Measurements from ENCODE around the gene GSTM3.

GSTM3 gene

GRCh38 chr1:109777436-109777835 is 36.6 kb upstream of the GSTM3 start:
- Histone ChIP-seq H3F3A (ENCODE audit: insufficient read depth, low read length) (no peaks in the 10 kb centered on the region), H3K36me3 (replicated peaks; ENCODE audit: insufficient read depth, low read length) (no peaks in the 10 kb centered on the region), H3K4me2 (ENCODE audit: low read depth, low read length) (no peak overlapping the region), H3K9me2 (replicated peaks; ENCODE audit: insufficient read depth, low read length) (no peaks in the 10 kb centered on the region), H3K9ac (ENCODE audit: low read length) (no peak overlapping the region), H3K27me3 (replicated peaks; ENCODE audit: insufficient read depth, low read length) (no peaks in the 10 kb centered on the region), H3K4me3 (ENCODE audit: low read length) (no peak overlapping the region), H3K79me2 (ENCODE audit: low read length) (no peaks in the 10 kb centered on the region), H3K9me3 (replicated peaks; ENCODE audit: insufficient read depth, low read length) (no peaks in the 10 kb centered on the region), H3K27ac (ENCODE audit: low read length) (no peak overlapping the region), H2AFZ (ENCODE audit: low read length) (0 out of 2 replicates have a peak overlapping the region, but pooled peaks have one; percentile 17), H4K20me1 (ENCODE audit: insufficient read depth, low read length) (no peaks in the 10 kb centered on the region), H3K4me1 (ENCODE audit: low read length) (no peaks in the 10 kb centered on the region)
- DNase-seq: no peak
- TF ChIP-seq EZH2 (optimal IDR thresholded peaks at IDR 0.05; ENCODE audit: low read depth, low read length) (no peak), EZH2phosphoT487 (IDR thresholded peaks at IDR 0.05; ENCODE audit: low read length) (no peak), CTCF (IDR thresholded peaks at IDR 0.05; ENCODE audit: low read length) (no peak)

GRCh38 chr1:109776911-109777310 is 36.1 kb upstream of the GSTM3 start:
- H3K79me2 ChIP-seq (ENCODE audit: low read length): no peaks in the 10 kb centered on the region
- no peak overlapping the region for H3K9ac ChIP-seq (ENCODE audit: low read length)
- H4K20me1 ChIP-seq (ENCODE audit: insufficient read depth, low read length): no peaks in the 10 kb centered on the region
- 0 out of 2 replicates have a peak overlapping the region, but pooled peaks have one; percentile 17 for H2AFZ ChIP-seq (ENCODE audit: low read length)
- no peaks in the 10 kb centered on the region for H3K36me3 ChIP-seq (replicated peaks; ENCODE audit: insufficient read depth, low read length)
- no peaks in the 10 kb centered on the region for H3K9me3 ChIP-seq (replicated peaks; ENCODE audit: insufficient read depth, low read length)
- no peak overlapping the region for H3K27ac ChIP-seq (ENCODE audit: low read length)
- H3K9me2 ChIP-seq (replicated peaks; ENCODE audit: insufficient read depth, low read length): no peaks in the 10 kb centered on the region
- H3K4me2 ChIP-seq (ENCODE audit: low read depth, low read length): no peak overlapping the region
- H3F3A ChIP-seq (ENCODE audit: insufficient read depth, low read length): no peaks in the 10 kb centered on the region
- no peak overlapping the region for H3K4me3 ChIP-seq (ENCODE audit: low read length)
- H3K27me3 ChIP-seq (replicated peaks; ENCODE audit: insufficient read depth, low read length): no peaks in the 10 kb centered on the region
- no peaks in the 10 kb centered on the region for H3K4me1 ChIP-seq (ENCODE audit: low read length)
- peak; percentile 60 for DNase-seq
- TF ChIP-seq EZH2 (optimal IDR thresholded peaks at IDR 0.05; ENCODE audit: low read depth, low read length): no peak
- TF ChIP-seq CTCF (IDR thresholded peaks at IDR 0.05; ENCODE audit: low read length): peak; percentile 74

- H3K9ac ChIP-seq (ENCODE audit: low read length): no peak overlapping the region
- no peaks in the 10 kb centered on the region for H3K4me1 ChIP-seq (ENCODE audit: low read length)
- H3F3A ChIP-seq (ENCODE audit: insufficient read depth, low read length): no peaks in the 10 kb centered on the region
- H4K20me1 ChIP-seq (ENCODE audit: insufficient read depth, low read length): no peaks in the 10 kb centered on the region
- no peak overlapping the region for H2AFZ ChIP-seq (ENCODE audit: low read length)
- no peak overlapping the region for H3K4me3 ChIP-seq (ENCODE audit: low read length)
- H3K79me2 ChIP-seq (ENCODE audit: low read length): no peaks in the 10 kb centered on the region
- H3K4me2 ChIP-seq (ENCODE audit: low read depth, low read length): no peak overlapping the region
- DNase-seq: no peak
- no peaks in the 10 kb centered on the region for H3K36me3 ChIP-seq (replicated peaks; ENCODE audit: insufficient read depth, low read length)
- H3K27me3 ChIP-seq (replicated peaks; ENCODE audit: insufficient read depth, low read length): no peaks in the 10 kb centered on the region
- no peak overlapping the region for H3K27ac ChIP-seq (ENCODE audit: low read length)
- no peaks in the 10 kb centered on the region for H3K9me2 ChIP-seq (replicated peaks; ENCODE audit: insufficient read depth, low read length)
- TF ChIP-seq EZH2 (optimal IDR thresholded peaks at IDR 0.05; ENCODE audit: low read depth, low read length) (no peak), CTCF (IDR thresholded peaks at IDR 0.05; ENCODE audit: low read length) (no peak), EZH2phosphoT487 (IDR thresholded peaks at IDR 0.05; ENCODE audit: low read length) (no peak)
- H3K9me3 ChIP-seq (replicated peaks; ENCODE audit: insufficient read depth, low read length): no peaks in the 10 kb centered on the region
Measured at GRCh38 chr1:109776206-109776835, 35.5 kb upstream of the GSTM3 start.

Measured in MM.1S (cell line).